OCI-LY7 (cell line): ENCODE results near the gene PXMP4. TPM values are rescaled to one million over a fixed set of nuclear protein-coding genes. Genes with fewer than 3 reads are reported as not detected.

Experiments used
- BruUV-seq: library from RNA; stranded (reverse); fragments of 400-500 nt; replicated peaks from 2 replicates; lab custom pipeline; 2021; lab: Mats Ljungman, UMichigan
- CTCF ChIA-PET: fragments of 300-600 bp; sonication (Branson Sonifier 250); formaldehyde crosslinking; loops from one replicate; lab custom pipeline; 2022; ENCODE audit warnings: antibody characterized with exemption; ENCODE audit not compliant: unreplicated experiment; lab: Charles Lee
- POLR2A ChIA-PET: fragments of 300-600 bp; sonication (Branson Sonifier 250); formaldehyde crosslinking; loops from one replicate; lab custom pipeline; 2022; ENCODE audit warnings: antibody characterized with exemption; lab: Charles Lee
- DNase-seq: peaks from one replicate; pipeline ENCODE4 v3.0.0-alpha.2; 2015; ENCODE audit warnings: low spot score
- H2AFZ ChIP-seq: fragments of 200-600 bp; sonication (generic), shearing (Covaris generic); 2 replicates; pipeline ENCODE4 v1.6.1; 2014; ENCODE audit warnings: mild to moderate bottlenecking, antibody characterized with exemption, low read length, moderate library complexity
- H3K27ac ChIP-seq: fragments of 200-600 bp; sonication (generic); 2 replicates; pipeline ENCODE4 v1.5.1; 2014; ENCODE audit warnings: mixed run types, low read depth, mild to moderate bottlenecking, moderate library complexity, low read length, inconsistent platforms; ENCODE audit not compliant: poor library complexity, severe bottlenecking
- H3K36me3 ChIP-seq: fragments of 200-600 bp; sonication (generic); 2 replicates; pipeline ENCODE4 v1.6.1; 2014; ENCODE audit warnings: mild to moderate bottlenecking, antibody characterized with exemption, low read length, moderate library complexity, mixed read lengths; ENCODE audit not compliant: insufficient read depth
- H3K4me1 ChIP-seq: fragments of 200-600 bp; sonication (generic); 2 replicates; pipeline ENCODE4 v1.5.1; 2014; ENCODE audit warnings: mild to moderate bottlenecking, low read length; ENCODE audit not compliant: insufficient read depth, poor library complexity, severe bottlenecking
- H3K4me2 ChIP-seq: fragments of 200-600 bp; sonication (generic); 2 replicates; pipeline ENCODE4 v1.6.1; 2014; ENCODE audit warnings: mild to moderate bottlenecking, low read length
- H3K4me3 ChIP-seq: fragments of 200-600 bp; sonication (generic); 2 replicates; pipeline ENCODE4 v1.5.1; 2014; ENCODE audit warnings: mild to moderate bottlenecking, low read depth, low read length; ENCODE audit not compliant: poor library complexity, severe bottlenecking
- H3K79me2 ChIP-seq: fragments of 200-600 bp; sonication (generic); 2 replicates; pipeline ENCODE4 v1.6.1; 2016; ENCODE audit warnings: low read depth, mild to moderate bottlenecking, low read length, moderate library complexity, mixed read lengths; ENCODE audit not compliant: insufficient read depth
- H3K9me2 ChIP-seq: fragments of 200-600 bp; sonication (generic); 2 replicates; pipeline ENCODE4 v1.6.1; 2016; ENCODE audit warnings: mild to moderate bottlenecking, low read length, mixed read lengths; ENCODE audit not compliant: insufficient read depth
- H3K9me3 ChIP-seq: fragments of 200-600 bp; sonication (generic); 2 replicates; pipeline ENCODE4 v1.6.1; 2014; ENCODE audit warnings: mild to moderate bottlenecking, mixed run types, low read length, mixed read lengths
- H4K20me1 ChIP-seq: fragments of 200-600 bp; sonication (generic); 2 replicates; pipeline ENCODE4 v1.6.1; 2014; ENCODE audit warnings: mild to moderate bottlenecking, antibody characterized with exemption, low read length, moderate library complexity, mixed read lengths; ENCODE audit not compliant: insufficient read depth
- EZH2phosphoT487 ChIP-seq: fragments of 200-600 bp; sonication (generic); IDR thresholded peaks from 2 replicates; pipeline ENCODE4 v1.6.1; 2018; ENCODE audit warnings: low read depth, borderline replicate concordance, mild to moderate bottlenecking, mixed run types, antibody characterized with exemption, low read length, moderate library complexity, mixed read lengths
- intact Hi-C: fragments of 100-400 bp; cut with micrococcal nuclease; formaldehyde crosslinking; loops from one replicate; pipeline ENCODE4 v1.10.0; 2022; ENCODE audit not compliant: unreplicated experiment
- total RNA-seq, 2 experiments: library from RNA; depleted of rRNA in 1 of 2; stranded (reverse); fragments of >200 nt in 1 of 2; shearing (Covaris generic) in 1 of 2; gene quantifications; 2 replicates each; pipeline ENCODE4 v1.2.3, GENCODE V29; 2014 to 2022
- TF ChIP-seq, protein P1 (sequence below): fragments of 200-600 bp; sonication (generic); conservative IDR thresholded peaks from 2 replicates; pipeline ENCODE4 v1.5.1; 2014; ENCODE audit warnings: mild to moderate bottlenecking, antibody characterized with exemption, low read length, moderate library complexity, mixed read lengths

The PXMP4 gene
- total RNA-seq, 2 experiments from 2014 or later: 3.1 to 8.2 TPM

DNA sequence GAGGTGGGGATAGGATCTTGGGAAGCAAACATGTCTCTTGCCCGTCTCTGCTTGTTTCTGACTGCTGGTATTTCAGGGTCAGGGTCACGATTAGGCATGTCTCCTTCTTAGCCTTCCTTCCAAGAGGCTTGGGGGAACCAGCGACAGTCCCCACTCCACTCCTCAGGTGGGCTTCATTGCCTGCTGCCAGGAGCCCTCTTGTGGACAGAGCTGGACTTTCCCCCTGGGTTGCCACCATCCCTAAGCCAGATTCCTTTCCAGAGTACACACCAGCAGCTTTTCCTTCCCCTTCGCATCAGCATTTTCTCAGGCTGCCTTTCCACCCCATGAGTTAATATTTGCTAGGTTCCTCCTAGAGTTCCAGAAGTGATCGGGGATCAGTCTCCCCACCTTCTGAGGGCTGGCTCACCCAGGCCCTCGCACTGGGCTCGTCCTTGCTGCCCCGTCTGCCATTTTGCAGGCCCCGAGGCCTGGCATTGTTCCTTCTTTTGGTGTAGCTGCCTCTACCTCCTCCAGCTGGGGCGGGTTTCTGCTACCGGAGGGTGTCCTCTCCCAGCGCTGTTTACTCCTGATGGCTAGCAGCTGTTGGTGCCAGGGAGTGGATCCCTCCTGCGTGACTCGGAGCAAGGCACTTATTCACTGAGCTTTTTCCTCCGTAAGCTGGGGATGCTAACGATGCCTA lies 66.8 kb downstream of the PXMP4 start:
- Histone ChIP-seq H3K27ac (peak overlapping the region; percentile 0), H2AFZ (no peak overlapping the region), H3K9me3 (no peaks in the 10 kb centered on the region), H3K79me2 (no peaks in the 10 kb centered on the region), H3K4me3 (no peak overlapping the region), H3K4me2 (no peak overlapping the region), H3K4me1 (peaks cover 19% of the 10 kb centered on the region), H3K9me2 (no peaks in the 10 kb centered on the region), H3K36me3 (peaks cover 23% of the 10 kb centered on the region; the same call in 1 of the 2 replicates), H4K20me1 (no peaks in the 10 kb centered on the region)
- POLR2A ChIA-PET: interaction anchor here (0.6 kb wide), 1 partner anchor 954 kb away, joined by 3 read pairs; no protein-coding TSS in a partner anchor
- intact Hi-C loops: loop anchor here (1.0 to 5.0 kb wide), 4 partner anchors 85 to 251 kb away; partner anchors contain the start of gene CDK5RAP1
- CTCF ChIA-PET: interaction anchor here (0.6 kb wide), 1 partner anchor 11 kb away, joined by 3 read pairs; no protein-coding TSS in a partner anchor
- TF ChIP-seq, protein P1, sequence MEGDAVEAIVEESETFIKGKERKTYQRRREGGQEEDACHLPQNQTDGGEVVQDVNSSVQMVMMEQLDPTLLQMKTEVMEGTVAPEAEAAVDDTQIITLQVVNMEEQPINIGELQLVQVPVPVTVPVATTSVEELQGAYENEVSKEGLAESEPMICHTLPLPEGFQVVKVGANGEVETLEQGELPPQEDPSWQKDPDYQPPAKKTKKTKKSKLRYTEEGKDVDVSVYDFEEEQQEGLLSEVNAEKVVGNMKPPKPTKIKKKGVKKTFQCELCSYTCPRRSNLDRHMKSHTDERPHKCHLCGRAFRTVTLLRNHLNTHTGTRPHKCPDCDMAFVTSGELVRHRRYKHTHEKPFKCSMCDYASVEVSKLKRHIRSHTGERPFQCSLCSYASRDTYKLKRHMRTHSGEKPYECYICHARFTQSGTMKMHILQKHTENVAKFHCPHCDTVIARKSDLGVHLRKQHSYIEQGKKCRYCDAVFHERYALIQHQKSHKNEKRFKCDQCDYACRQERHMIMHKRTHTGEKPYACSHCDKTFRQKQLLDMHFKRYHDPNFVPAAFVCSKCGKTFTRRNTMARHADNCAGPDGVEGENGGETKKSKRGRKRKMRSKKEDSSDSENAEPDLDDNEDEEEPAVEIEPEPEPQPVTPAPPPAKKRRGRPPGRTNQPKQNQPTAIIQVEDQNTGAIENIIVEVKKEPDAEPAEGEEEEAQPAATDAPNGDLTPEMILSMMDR: peak; percentile 91
- TF ChIP-seq EZH2phosphoT487: no peak
- no TSS peak for BruUV-seq
- peak; percentile 82 for DNase-seq

Other genes starting within 250 kb of the PXMP4 start
- 32.9 and 38.5 TPM in 2 replicates for gene CBFA2T2, start 230.2 kb downstream of the PXMP4 start, total RNA-seq (2014; rRNA removed; shearing (Covaris generic))
- gene CBFA2T2, start 230.2 kb downstream of the PXMP4 start, total RNA-seq (2022): 20.7 and 22.2 TPM in 2 replicates
- gene C20orf144, start 58.0 kb downstream of the PXMP4 start, total RNA-seq (2014; rRNA removed; shearing (Covaris generic)): 0.18 and 0.44 TPM in 2 replicates
- 0.31 and 0.42 TPM in 2 replicates for gene C20orf144, start 58.0 kb downstream of the PXMP4 start, total RNA-seq (2022)
- 7.4 and 11.7 TPM in 2 replicates for gene ACTL10, start 53.4 kb downstream of the PXMP4 start, total RNA-seq (2014; rRNA removed; shearing (Covaris generic))
- gene ACTL10, start 53.4 kb downstream of the PXMP4 start, total RNA-seq (2022): 5.1 and 5.6 TPM in 2 replicates
- 48.2 and 62.4 TPM in 2 replicates for gene NECAB3, start 45.9 kb downstream of the PXMP4 start, total RNA-seq (2014; rRNA removed; shearing (Covaris generic))
- gene NECAB3, start 45.9 kb downstream of the PXMP4 start, total RNA-seq (2022): 71.3 and 79.4 TPM in 2 replicates
- 128 and 135 TPM in 2 replicates for gene E2F1, start 33.9 kb downstream of the PXMP4 start, total RNA-seq (2014; rRNA removed; shearing (Covaris generic))
- 148 and 168 TPM in 2 replicates for gene E2F1, start 33.9 kb downstream of the PXMP4 start, total RNA-seq (2022)
- gene ZNF341, start 11.7 kb upstream of the PXMP4 start, total RNA-seq (2014; rRNA removed; shearing (Covaris generic)): 3.2 and 3.4 TPM in 2 replicates
- gene ZNF341, start 11.7 kb upstream of the PXMP4 start, total RNA-seq (2022): 6.8 and 7.7 TPM in 2 replicates
- gene CHMP4B, start 91.0 kb upstream of the PXMP4 start, total RNA-seq (2014; rRNA removed; shearing (Covaris generic)): 32.4 and 46.6 TPM in 2 replicates
- gene CHMP4B, start 91.0 kb upstream of the PXMP4 start, total RNA-seq (2022): 80.4 and 84.2 TPM in 2 replicates